GM12875 (cell line): ENCODE measurements around the gene UNC45A.

Experiments used
- H3K4me3 ChIP-seq: one replicate; pipeline ENCODE4 v1.5.1; 2011; ENCODE audit warnings: low read depth, low read length, control low read depth
- TF ChIP-seq, protein P1 (sequence below): IDR thresholded peaks from 2 replicates; pipeline ENCODE4 v1.5.1; 2011; ENCODE audit warnings: low read depth, mild to moderate bottlenecking, control low read depth, inconsistent platforms, low read length, moderate library complexity, borderline replicate concordance; ENCODE audit not compliant: insufficient read depth

Gene UNC45A

DNA sequence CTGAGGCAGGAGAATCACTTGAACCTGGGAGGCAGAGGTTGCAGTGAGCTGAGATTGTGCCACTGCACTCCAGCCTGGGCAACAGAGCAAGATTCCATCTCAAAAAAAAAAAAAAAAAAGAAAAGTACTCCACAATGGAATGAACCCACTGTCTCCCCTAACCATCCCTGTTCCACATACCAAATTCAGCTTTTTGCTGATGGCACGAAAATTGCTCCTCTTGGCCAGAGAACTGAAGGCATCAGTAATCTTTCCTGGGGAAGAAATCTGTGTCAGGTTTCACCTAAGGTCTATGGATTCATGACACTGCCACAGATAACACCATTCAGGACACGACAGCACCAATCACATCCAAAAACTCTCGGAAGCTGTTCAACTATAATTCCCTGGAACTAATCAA lies 66.1 kb downstream of the UNC45A start:
- H3K4me3 ChIP-seq = no peak overlapping the region
- TF ChIP-seq, protein P1, sequence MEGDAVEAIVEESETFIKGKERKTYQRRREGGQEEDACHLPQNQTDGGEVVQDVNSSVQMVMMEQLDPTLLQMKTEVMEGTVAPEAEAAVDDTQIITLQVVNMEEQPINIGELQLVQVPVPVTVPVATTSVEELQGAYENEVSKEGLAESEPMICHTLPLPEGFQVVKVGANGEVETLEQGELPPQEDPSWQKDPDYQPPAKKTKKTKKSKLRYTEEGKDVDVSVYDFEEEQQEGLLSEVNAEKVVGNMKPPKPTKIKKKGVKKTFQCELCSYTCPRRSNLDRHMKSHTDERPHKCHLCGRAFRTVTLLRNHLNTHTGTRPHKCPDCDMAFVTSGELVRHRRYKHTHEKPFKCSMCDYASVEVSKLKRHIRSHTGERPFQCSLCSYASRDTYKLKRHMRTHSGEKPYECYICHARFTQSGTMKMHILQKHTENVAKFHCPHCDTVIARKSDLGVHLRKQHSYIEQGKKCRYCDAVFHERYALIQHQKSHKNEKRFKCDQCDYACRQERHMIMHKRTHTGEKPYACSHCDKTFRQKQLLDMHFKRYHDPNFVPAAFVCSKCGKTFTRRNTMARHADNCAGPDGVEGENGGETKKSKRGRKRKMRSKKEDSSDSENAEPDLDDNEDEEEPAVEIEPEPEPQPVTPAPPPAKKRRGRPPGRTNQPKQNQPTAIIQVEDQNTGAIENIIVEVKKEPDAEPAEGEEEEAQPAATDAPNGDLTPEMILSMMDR = no peak
